A549 (cell line): Measurements from ENCODE around the gene MTHFSD.

ENCODE experiments used
- CHD2 ChIP-seq: fragments of 150-350 bp; IDR thresholded peaks from 2 replicates; pipeline ENCODE4 v1.6.1; 2014; ENCODE audit warnings: low read length; ENCODE audit not compliant: partially characterized antibody
- EP300 ChIP-seq, 2 experiments: fragments of >200 bp; sonication (Bioruptor Twin); formaldehyde crosslinking; IDR thresholded peaks; 2 replicates in 1 of 2; 3 replicates in 1 of 2; pipeline ENCODE4 v1.6.1; 2016 to 2017
- MYC ChIP-seq: IDR thresholded peaks from 2 replicates; pipeline ENCODE4 v1.6.1; 2012; ENCODE audit warnings: mild to moderate bottlenecking, inconsistent platforms, low read length, improper control_type of control experiment, borderline replicate concordance
- POLR2A ChIP-seq: IDR thresholded peaks from 2 replicates; pipeline ENCODE4 v1.6.1; 2012; ENCODE audit warnings: mild to moderate bottlenecking, low read length
- TF ChIP-seq, protein P1 (sequence below): fragments of >200 bp; sonication (Bioruptor Twin); formaldehyde crosslinking; IDR thresholded peaks from 3 replicates; pipeline ENCODE4 v1.5.1; 2016
- TF ChIP-seq, protein P2 (sequence below): fragments of 200-600 bp; sonication (generic); IDR thresholded peaks from 2 replicates; pipeline ENCODE4 v1.6.1; 2016; ENCODE audit warnings: antibody characterized with exemption, mild to moderate bottlenecking, moderate library complexity

DNA sequence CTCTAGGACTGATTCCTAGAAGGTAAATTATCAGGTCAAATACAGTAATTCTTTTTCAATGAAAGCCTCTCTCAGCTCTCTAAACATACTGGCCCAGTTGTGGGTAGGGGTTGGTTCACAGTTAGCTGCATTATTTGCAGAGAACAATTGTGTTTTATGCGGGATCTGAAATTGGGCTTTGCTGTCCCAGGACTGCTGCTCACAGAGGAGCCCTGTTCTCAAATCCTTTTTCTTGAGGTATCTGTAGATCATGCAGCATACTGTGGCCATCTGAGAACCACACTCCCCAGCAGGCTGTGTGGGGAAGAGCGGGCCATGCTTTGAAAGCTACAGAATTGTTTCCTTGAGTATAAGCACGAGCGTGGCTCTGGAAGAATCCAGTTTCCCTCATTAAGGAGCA, 17.5 kb downstream of the MTHFSD start:
- TF ChIP-seq MYC, result no peak
- TF ChIP-seq CHD2, result no peak
- TF ChIP-seq, protein P1, sequence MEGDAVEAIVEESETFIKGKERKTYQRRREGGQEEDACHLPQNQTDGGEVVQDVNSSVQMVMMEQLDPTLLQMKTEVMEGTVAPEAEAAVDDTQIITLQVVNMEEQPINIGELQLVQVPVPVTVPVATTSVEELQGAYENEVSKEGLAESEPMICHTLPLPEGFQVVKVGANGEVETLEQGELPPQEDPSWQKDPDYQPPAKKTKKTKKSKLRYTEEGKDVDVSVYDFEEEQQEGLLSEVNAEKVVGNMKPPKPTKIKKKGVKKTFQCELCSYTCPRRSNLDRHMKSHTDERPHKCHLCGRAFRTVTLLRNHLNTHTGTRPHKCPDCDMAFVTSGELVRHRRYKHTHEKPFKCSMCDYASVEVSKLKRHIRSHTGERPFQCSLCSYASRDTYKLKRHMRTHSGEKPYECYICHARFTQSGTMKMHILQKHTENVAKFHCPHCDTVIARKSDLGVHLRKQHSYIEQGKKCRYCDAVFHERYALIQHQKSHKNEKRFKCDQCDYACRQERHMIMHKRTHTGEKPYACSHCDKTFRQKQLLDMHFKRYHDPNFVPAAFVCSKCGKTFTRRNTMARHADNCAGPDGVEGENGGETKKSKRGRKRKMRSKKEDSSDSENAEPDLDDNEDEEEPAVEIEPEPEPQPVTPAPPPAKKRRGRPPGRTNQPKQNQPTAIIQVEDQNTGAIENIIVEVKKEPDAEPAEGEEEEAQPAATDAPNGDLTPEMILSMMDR, result no peak
- TF ChIP-seq, protein P2, sequence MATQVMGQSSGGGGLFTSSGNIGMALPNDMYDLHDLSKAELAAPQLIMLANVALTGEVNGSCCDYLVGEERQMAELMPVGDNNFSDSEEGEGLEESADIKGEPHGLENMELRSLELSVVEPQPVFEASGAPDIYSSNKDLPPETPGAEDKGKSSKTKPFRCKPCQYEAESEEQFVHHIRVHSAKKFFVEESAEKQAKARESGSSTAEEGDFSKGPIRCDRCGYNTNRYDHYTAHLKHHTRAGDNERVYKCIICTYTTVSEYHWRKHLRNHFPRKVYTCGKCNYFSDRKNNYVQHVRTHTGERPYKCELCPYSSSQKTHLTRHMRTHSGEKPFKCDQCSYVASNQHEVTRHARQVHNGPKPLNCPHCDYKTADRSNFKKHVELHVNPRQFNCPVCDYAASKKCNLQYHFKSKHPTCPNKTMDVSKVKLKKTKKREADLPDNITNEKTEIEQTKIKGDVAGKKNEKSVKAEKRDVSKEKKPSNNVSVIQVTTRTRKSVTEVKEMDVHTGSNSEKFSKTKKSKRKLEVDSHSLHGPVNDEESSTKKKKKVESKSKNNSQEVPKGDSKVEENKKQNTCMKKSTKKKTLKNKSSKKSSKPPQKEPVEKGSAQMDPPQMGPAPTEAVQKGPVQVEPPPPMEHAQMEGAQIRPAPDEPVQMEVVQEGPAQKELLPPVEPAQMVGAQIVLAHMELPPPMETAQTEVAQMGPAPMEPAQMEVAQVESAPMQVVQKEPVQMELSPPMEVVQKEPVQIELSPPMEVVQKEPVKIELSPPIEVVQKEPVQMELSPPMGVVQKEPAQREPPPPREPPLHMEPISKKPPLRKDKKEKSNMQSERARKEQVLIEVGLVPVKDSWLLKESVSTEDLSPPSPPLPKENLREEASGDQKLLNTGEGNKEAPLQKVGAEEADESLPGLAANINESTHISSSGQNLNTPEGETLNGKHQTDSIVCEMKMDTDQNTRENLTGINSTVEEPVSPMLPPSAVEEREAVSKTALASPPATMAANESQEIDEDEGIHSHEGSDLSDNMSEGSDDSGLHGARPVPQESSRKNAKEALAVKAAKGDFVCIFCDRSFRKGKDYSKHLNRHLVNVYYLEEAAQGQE, result no peak
- TF ChIP-seq EP300 (IDR thresholded peaks at IDR 0.05), result no peak
- TF ChIP-seq POLR2A, result no peak
